Ishikawa (cell line): ENCODE data around the gene LPAR1.

Experiments used
- CEBPB ChIP-seq: IDR thresholded peaks from 2 replicates; pipeline ENCODE4 v1.6.1; 2012
- CREB1 ChIP-seq: IDR thresholded peaks from 2 replicates; pipeline ENCODE4 v1.6.1; 2012; ENCODE audit warnings: low read depth
- EGR1 ChIP-seq: IDR thresholded peaks from 2 replicates; pipeline ENCODE4 v1.6.1; 2012
- EP300 ChIP-seq: IDR thresholded peaks from 2 replicates; pipeline ENCODE4 v1.6.1; 2012; ENCODE audit warnings: borderline replicate concordance
- FOXM1 ChIP-seq: IDR thresholded peaks from 2 replicates; pipeline ENCODE4 v1.6.1; 2012; ENCODE audit warnings: low read depth, borderline replicate concordance
- NFIC ChIP-seq: IDR thresholded peaks from 2 replicates; pipeline ENCODE4 v1.6.1; 2012
- RAD21 ChIP-seq: IDR thresholded peaks from 2 replicates; pipeline ENCODE4 v1.6.1; 2012; ENCODE audit warnings: low read depth
- TAF1 ChIP-seq: IDR thresholded peaks from 2 replicates; pipeline ENCODE4 v1.6.1; 2012; ENCODE audit warnings: low read depth, mild to moderate bottlenecking
- TCF12 ChIP-seq: IDR thresholded peaks from 2 replicates; pipeline ENCODE4 v1.6.1; 2012; ENCODE audit warnings: low read depth
- TEAD4 ChIP-seq: IDR thresholded peaks from 2 replicates; pipeline ENCODE4 v1.6.1; 2012
- YY1 ChIP-seq: IDR thresholded peaks from 2 replicates; pipeline ENCODE4 v1.6.1; 2012; ENCODE audit warnings: low read depth
- ZBTB7A ChIP-seq: IDR thresholded peaks from 2 replicates; pipeline ENCODE4 v1.6.1; 2012; ENCODE audit warnings: low read depth
- TF ChIP-seq, protein P1 (sequence below): IDR thresholded peaks from 2 replicates; pipeline ENCODE4 v1.6.1; 2012; ENCODE audit warnings: low read depth, mild to moderate bottlenecking
- TF ChIP-seq, protein P2 (sequence below): IDR thresholded peaks from 2 replicates; pipeline ENCODE4 v1.6.1; 2012
- TF ChIP-seq, protein P3 (sequence below): IDR thresholded peaks from 2 replicates; pipeline ENCODE4 v1.6.1; 2012

Gene LPAR1

DNA sequence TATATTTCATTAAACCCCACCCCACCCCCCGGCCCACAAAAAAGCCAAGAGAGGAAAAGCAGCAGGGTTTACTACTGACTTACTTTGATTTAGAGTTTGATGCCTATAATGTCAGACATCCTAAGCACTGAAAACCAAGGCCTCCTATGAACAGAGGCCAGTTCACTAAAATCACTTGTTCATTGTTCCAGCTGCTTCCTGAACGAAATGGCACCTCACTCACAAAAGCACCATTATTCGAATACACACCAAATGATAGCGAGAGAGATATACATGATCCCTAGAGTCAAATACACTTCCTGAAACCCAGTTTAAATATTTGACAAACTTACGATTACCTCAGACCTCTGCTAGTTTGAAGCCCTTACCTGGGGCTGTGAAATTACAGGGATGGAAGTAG lies 66.6 kb downstream of the LPAR1 start:
- TF ChIP-seq, protein P1, sequence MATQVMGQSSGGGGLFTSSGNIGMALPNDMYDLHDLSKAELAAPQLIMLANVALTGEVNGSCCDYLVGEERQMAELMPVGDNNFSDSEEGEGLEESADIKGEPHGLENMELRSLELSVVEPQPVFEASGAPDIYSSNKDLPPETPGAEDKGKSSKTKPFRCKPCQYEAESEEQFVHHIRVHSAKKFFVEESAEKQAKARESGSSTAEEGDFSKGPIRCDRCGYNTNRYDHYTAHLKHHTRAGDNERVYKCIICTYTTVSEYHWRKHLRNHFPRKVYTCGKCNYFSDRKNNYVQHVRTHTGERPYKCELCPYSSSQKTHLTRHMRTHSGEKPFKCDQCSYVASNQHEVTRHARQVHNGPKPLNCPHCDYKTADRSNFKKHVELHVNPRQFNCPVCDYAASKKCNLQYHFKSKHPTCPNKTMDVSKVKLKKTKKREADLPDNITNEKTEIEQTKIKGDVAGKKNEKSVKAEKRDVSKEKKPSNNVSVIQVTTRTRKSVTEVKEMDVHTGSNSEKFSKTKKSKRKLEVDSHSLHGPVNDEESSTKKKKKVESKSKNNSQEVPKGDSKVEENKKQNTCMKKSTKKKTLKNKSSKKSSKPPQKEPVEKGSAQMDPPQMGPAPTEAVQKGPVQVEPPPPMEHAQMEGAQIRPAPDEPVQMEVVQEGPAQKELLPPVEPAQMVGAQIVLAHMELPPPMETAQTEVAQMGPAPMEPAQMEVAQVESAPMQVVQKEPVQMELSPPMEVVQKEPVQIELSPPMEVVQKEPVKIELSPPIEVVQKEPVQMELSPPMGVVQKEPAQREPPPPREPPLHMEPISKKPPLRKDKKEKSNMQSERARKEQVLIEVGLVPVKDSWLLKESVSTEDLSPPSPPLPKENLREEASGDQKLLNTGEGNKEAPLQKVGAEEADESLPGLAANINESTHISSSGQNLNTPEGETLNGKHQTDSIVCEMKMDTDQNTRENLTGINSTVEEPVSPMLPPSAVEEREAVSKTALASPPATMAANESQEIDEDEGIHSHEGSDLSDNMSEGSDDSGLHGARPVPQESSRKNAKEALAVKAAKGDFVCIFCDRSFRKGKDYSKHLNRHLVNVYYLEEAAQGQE, result no peak
- TF ChIP-seq, protein P2, sequence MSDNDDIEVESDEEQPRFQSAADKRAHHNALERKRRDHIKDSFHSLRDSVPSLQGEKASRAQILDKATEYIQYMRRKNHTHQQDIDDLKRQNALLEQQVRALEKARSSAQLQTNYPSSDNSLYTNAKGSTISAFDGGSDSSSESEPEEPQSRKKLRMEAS, result no peak
- TF ChIP-seq FOXM1, result no peak
- TF ChIP-seq YY1, result no peak
- TF ChIP-seq, protein P3, sequence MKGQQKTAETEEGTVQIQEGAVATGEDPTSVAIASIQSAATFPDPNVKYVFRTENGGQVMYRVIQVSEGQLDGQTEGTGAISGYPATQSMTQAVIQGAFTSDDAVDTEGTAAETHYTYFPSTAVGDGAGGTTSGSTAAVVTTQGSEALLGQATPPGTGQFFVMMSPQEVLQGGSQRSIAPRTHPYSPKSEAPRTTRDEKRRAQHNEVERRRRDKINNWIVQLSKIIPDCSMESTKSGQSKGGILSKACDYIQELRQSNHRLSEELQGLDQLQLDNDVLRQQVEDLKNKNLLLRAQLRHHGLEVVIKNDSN, result no peak

DNA sequence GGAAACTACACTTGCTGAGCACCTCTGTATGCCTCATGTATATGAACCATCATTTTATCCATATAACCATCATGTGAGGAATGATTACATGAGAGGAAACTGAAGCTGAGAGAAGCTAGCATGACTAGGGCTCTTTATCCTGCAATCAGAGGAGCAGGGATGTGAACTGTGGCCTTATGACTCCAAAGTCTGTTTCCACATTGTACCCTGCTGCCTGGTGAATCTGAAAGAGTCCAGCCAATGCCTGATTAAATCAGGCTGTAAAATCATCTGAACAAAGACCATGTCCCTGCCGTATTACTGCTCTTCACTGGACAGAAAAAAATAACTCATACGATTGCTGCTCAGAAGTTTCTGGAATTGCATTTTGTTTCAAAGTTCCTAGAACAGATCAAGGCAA lies 67.0 kb downstream of the LPAR1 start:
- no peak for TF ChIP-seq RAD21
- TF ChIP-seq, protein P3, result no peak
- TF ChIP-seq CEBPB, result no peak
- no peak for TF ChIP-seq TAF1
- no peak for TF ChIP-seq TCF12
- no peak for TF ChIP-seq ZBTB7A
- no peak for TF ChIP-seq TEAD4
- TF ChIP-seq, protein P2, result no peak
- no peak for TF ChIP-seq NFIC
- no peak for TF ChIP-seq EP300
- no peak for TF ChIP-seq FOXM1
- no peak for TF ChIP-seq YY1
- TF ChIP-seq EGR1, result no peak
- TF ChIP-seq, protein P1, result no peak
- no peak for TF ChIP-seq CREB1

DNA sequence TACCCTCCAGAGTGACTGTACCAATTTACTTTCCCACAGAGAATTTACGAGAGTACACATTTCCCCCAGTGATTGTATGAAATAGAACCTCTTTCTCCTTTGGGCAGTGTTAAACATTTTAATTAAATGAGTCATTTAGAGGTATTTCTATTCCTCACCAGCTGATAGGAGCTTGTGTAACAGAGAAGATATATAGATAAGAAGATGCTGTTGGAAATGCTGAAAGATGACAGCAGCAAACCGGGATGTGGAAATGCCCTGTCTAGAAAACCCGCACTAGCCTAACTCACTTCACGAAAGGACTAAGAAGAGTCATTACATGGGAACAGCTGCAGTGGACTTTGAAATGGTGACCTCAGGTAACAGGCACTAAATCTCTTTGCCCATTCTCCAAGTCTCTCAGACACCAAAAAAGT lies 68.3 kb downstream of the LPAR1 start:
- TF ChIP-seq TCF12 (no peak), FOXM1 (no peak), EP300 (no peak), NFIC (no peak)
- TF ChIP-seq, protein P1, result no peak
- TF ChIP-seq, protein P2, result no peak

DNA sequence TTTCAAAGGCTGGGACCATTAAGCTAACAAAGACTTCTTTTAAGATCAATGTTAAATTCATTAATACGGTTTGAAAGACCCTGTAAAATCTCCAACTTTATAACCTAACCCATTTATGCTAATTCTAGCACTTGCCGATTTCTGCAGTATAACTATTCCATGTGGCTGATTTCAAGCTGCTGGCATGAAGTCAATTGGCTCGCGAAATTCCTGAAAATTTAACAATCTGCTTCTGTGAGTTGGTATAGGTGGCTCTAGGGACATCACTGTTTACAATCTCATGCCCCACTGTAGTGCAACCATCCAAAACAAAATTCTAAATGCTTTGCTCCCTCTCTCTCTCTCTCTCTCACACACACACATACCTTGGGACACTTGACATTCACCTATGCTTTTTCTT lies 70.2 kb downstream of the LPAR1 start:
- TF ChIP-seq EGR1 (no peak), FOXM1 (no peak), ZBTB7A (no peak), TEAD4 (no peak), TCF12 (no peak), CEBPB (no peak), TAF1 (no peak), YY1 (no peak), NFIC (no peak), CREB1 (no peak), EP300 (no peak), RAD21 (no peak)
- TF ChIP-seq, protein P1, result no peak
- TF ChIP-seq, protein P2, result no peak
- TF ChIP-seq, protein P3, result no peak
